Transverse colon (tissue), 4 donors: ENCODE measurements around the gene CLINT1. TPM values are rescaled to one million over a fixed set of nuclear protein-coding genes. Genes with fewer than 3 reads are reported as not detected.

Source experiments
- DNase-seq: peaks from one replicate; pipeline ENCODE4 v3.0.0-alpha.2; 2019
- H3K27ac ChIP-seq, 4 donors: fragments of 200-600 bp; sonication (generic); 2 replicates each; pipeline ENCODE4 v1.5.1; 2016 to 2018; ENCODE audit warnings: inconsistent platforms in 4 of 4
- H3K27me3 ChIP-seq: fragments of 200-600 bp; sonication (generic); 2 replicates; pipeline ENCODE4 v1.5.1; 2017; ENCODE audit warnings: inconsistent platforms
- H3K36me3 ChIP-seq, 4 donors: fragments of 200-600 bp; sonication (generic); 2 replicates each; pipeline ENCODE4 v1.5.1; 2017 to 2019; ENCODE audit warnings: inconsistent platforms in 4 of 4
- H3K4me1 ChIP-seq, 4 donors: fragments of 200-600 bp; sonication (generic); 2 replicates each; pipeline ENCODE4 v1.5.1; 2017 to 2020; ENCODE audit warnings: inconsistent platforms in 4 of 4
- H3K4me3 ChIP-seq, 4 donors: fragments of 200-600 bp; sonication (generic); 1 replicate in 1 of 4; 2 replicates in 3 of 4; pipeline versions ENCODE4 v1.5.1 to v1.6.1; 2017 to 2019; ENCODE audit warnings: inconsistent platforms in 4 of 4
- H3K9me3 ChIP-seq, 2 donors: fragments of 200-600 bp; sonication (generic); 2 replicates each; pipeline ENCODE4 v1.5.1; 2017 to 2019; ENCODE audit warnings: inconsistent platforms in 2 of 2
- CTCF ChIP-seq, 5 experiments: fragments of 200-600 bp in 3 of 5; fragments of 450-650 bp in 2 of 5; sonication (generic) in 3 of 5; IDR thresholded peaks; 1 replicate in 2 of 5; 2 replicates in 3 of 5; pipeline ENCODE4 v1.5.1; 2016 to 2017; ENCODE audit warnings: antibody characterized with exemption in 5 of 5, inconsistent platforms in 3 of 5, mild to moderate bottlenecking in 2 of 5, moderate library complexity in 1 of 5
- EP300 ChIP-seq: sonication (generic); formaldehyde crosslinking; IDR thresholded peaks from one replicate; pipeline ENCODE4 v1.6.1; 2017; ENCODE audit warnings: antibody characterized with exemption, low read depth
- POLR2A ChIP-seq: fragments of 450-650 bp; IDR thresholded peaks from one replicate; pipeline ENCODE4 v1.6.1; 2016; ENCODE audit warnings: antibody characterized with exemption, mild to moderate bottlenecking, moderate library complexity
- POLR2AphosphoS5 ChIP-seq, 3 donors: sonication (generic); formaldehyde crosslinking; IDR thresholded peaks; one replicate each; pipeline ENCODE4 v1.6.1; 2016; ENCODE audit warnings: antibody characterized with exemption in 3 of 3
- WGBS, 2 donors: methylation state at CpG; one replicate each; pipeline ENCODE4 v1.1.5; 2018; ENCODE audit warnings: low coverage in 1 of 2; 5-methylcytosine and 5-hydroxymethylcytosine counted together
- in situ Hi-C, 4 donors: fragments of 200-750 bp; cut with MboI; loops; one replicate each; pipeline versions ENCODE4 v1.15.0 to v1.15.1; 2017; ENCODE audit warnings: low sequenced_read_pairs in 3 of 4, low pct_ligation_motif_present in 1 of 4, low pct_unique_long_range_greater_than_20kb in 1 of 4
- intact Hi-C: fragments of 100-400 bp; cut with DNase I; formaldehyde crosslinking; loops from one replicate; pipeline ENCODE4 v1.15.1; 2023; ENCODE audit warnings: low total_unique reads
- total RNA-seq, 4 donors: library from RNA; depleted of rRNA; stranded (reverse); fragments of >200 nt; gene quantifications; one replicate each; pipeline ENCODE4 v1.1.0, GENCODE V29; 2016

The CLINT1 gene
- total RNA-seq, 4 donors from 2014 or later = 75.6 to 174 (median 131) TPM

DNA sequence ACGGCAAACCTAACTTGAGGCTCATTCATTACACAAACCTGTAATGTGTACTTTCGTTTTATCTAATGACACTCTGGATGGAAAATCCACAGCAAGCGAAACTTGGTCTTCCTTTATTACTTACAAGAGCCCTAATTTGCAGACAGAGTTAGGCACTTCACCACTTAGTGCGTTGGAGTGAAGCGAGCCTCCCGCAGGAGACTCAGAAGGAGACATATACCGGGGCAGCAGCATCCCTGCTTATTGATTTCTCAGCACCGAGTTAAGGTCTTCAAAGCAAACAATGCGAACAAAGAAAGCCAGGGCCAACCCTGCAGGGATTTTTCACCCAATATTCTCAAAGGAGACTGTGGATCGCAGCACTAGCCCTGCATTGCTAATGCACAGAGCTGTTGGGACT, 86.8 kb downstream of the CLINT1 start:
- no peak overlapping the region for H3K27ac ChIP-seq
- intact Hi-C loops = no loop called here
- no peak for DNase-seq
- H3K9me3 ChIP-seq = no peaks in the 10 kb centered on the region
- WGBS, 2 donors = 27 to 81% methylated on average over 2 to 10 of the region's 10 CpGs
- no peak for TF ChIP-seq POLR2AphosphoS5 (IDR thresholded peaks at IDR 0.05)
- no peak for TF ChIP-seq EP300
- TF ChIP-seq POLR2A = no peak
- no peak for TF ChIP-seq CTCF (IDR thresholded peaks at IDR 0.05)
- no peak overlapping the region for H3K4me3 ChIP-seq
- in situ Hi-C loops = loop anchor here in 2 of 4 donors (25.0 kb wide), 1 partner anchor 1365 kb away; no protein-coding TSS in a partner anchor
- no peaks in the 10 kb centered on the region for H3K36me3 ChIP-seq
- no peaks in the 10 kb centered on the region for H3K4me1 ChIP-seq
- H3K27me3 ChIP-seq = no peaks in the 10 kb centered on the region

DNA sequence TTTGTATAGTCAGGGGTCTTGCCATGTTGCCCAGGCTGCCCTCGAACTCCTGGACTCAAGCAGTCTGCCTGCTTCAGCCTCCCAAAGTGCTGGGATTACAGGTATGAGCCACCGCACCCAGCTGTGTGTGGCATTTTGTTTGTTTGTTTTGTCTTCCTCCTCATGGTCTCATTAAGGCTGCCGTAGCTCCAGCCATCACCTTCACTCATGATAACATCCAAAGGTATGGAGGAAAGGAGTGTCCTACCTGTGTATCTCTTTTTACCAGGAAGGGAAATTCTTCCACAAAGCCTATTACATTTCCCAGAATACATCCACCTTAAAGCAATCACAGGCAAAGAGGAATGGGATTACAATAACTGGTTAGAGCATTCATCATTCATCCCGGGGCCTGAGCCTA, 88.3 kb downstream of the CLINT1 start:
- intact Hi-C loops = no loop called here
- WGBS, 2 donors = 95 to 100% methylated on average over 1 to 4 of the region's 4 CpGs

GRCh38 chr5:157767689-157768088, 91.3 kb downstream of the CLINT1 start:
- no peaks in the 10 kb centered on the region for H3K4me1 ChIP-seq
- H3K27ac ChIP-seq = no peak overlapping the region
- no peak for TF ChIP-seq EP300
- no peak for TF ChIP-seq POLR2A
- TF ChIP-seq CTCF (IDR thresholded peaks at IDR 0.05) = no peak
- TF ChIP-seq POLR2AphosphoS5 (IDR thresholded peaks at IDR 0.05) = no peak
- no peak overlapping the region for H3K4me3 ChIP-seq
- H3K27me3 ChIP-seq = no peaks in the 10 kb centered on the region
- H3K36me3 ChIP-seq = no peaks in the 10 kb centered on the region
- in situ Hi-C loops (loop anchor here in 2 of 4 donors (25.0 kb wide), 1 partner anchor 1370 kb away; no protein-coding TSS in a partner anchor), intact Hi-C loops (no loop called here)
- WGBS, 2 donors = 97 to 100% methylated on average over 1 to 3 of the region's 3 CpGs
- DNase-seq = no peak
- H3K9me3 ChIP-seq = no peaks in the 10 kb centered on the region

More for the DNA sequence above, 88.3 kb downstream of the CLINT1 start:
- DNase-seq = no peak
- Histone ChIP-seq H3K36me3 (no peaks in the 10 kb centered on the region), H3K4me1 (no peaks in the 10 kb centered on the region), H3K9me3 (no peaks in the 10 kb centered on the region), H3K27ac (no peak overlapping the region), H3K4me3 (no peak overlapping the region), H3K27me3 (no peaks in the 10 kb centered on the region)
- in situ Hi-C loops = loop anchor here in 2 of 4 donors (25.0 kb wide), 1 partner anchor 1367 kb away; no protein-coding TSS in a partner anchor
- TF ChIP-seq EP300 = no peak
- TF ChIP-seq POLR2AphosphoS5 (IDR thresholded peaks at IDR 0.05) = no peak
- TF ChIP-seq CTCF (IDR thresholded peaks at IDR 0.05) = no peak
- no peak for TF ChIP-seq POLR2A

DNA sequence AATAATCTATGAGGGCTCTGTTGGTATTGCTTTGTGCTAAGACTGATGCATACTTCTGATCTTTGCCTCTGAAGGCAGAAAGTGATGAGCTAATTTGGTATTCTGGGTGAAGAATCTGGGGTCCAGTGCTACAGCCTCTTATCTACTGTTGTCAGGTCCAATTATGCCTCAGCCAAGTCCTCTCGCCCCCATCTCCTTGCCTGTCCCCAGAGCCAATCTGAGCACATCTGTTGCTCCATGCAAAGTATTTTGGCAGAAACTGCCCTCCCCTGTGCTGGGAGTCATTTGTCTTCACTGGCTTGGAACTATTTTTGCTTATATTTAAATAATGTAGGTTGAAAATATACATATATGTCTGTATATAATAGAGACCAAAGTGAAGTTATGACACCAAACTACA, 92.0 kb downstream of the CLINT1 start:
- Histone ChIP-seq H3K27ac (no peak overlapping the region), H3K4me3 (no peak overlapping the region), H3K4me1 (peaks cover 0 to 4% (median 2%) of the 10 kb centered on the region in 4 donors), H3K9me3 (no peaks in the 10 kb centered on the region), H3K27me3 (no peaks in the 10 kb centered on the region), H3K36me3 (no peaks in the 10 kb centered on the region)
- DNase-seq = no peak
- in situ Hi-C loops (loop anchor here in 2 of 4 donors (25.0 kb wide), 1 partner anchor 1370 kb away; no protein-coding TSS in a partner anchor), intact Hi-C loops (no loop called here)
- WGBS, 2 donors = 75% methylated on average over 1 of the region's 1 CpG; no CpG with 5 or more reads in 1 of the 2 donors
- TF ChIP-seq POLR2AphosphoS5 (IDR thresholded peaks at IDR 0.05) (no peak), CTCF (IDR thresholded peaks at IDR 0.05) (no peak), EP300 (no peak), POLR2A (no peak)
